Stimulated activated CD4-positive, alpha-beta T cell treated with anti-CD3 and anti-CD28 coated beads, Interleukin-12 subunit alpha, Interleukin-12 subunit beta, amount 100 ng/mL, for 24 hours (primary cell): ENCODE data around the gene COPZ1.

Experiments used
- DNase-seq, 2 experiments: peaks; one replicate each; pipeline ENCODE4 v3.0.0-alpha.2; 2020; ENCODE audit warnings: low read depth in 2 of 2

Gene COPZ1

GRCh38 chr12:54358191-54358944, 33.4 kb downstream of the COPZ1 start:
- DNase-seq: no peak

- peak; percentile 86 to 90 for DNase-seq
These were observed 34.2 kb downstream of the COPZ1 start for GRCh38 chr12:54358945-54359761.

- DNase-seq: no peak
These were observed 34.9 kb downstream of the COPZ1 start for GRCh38 chr12:54359762-54360351.

GRCh38 chr12:54360717-54361456, 36.0 kb downstream of the COPZ1 start:
- DNase-seq: peak; percentile 33 to 55

GRCh38 chr12:54363047-54363446, 38.1 kb downstream of the COPZ1 start:
- DNase-seq: no peak

GRCh38 chr12:54363618-54364017, 38.7 kb downstream of the COPZ1 start:
- no peak for DNase-seq

GRCh38 chr12:54364413-54364812, 39.5 kb downstream of the COPZ1 start, which contains the start of gene GPR84:
Gene GPR84 (minus strand): TSS chr12:54364486. CDS start chr12:54363851, 635 bp downstream.
- DNase-seq: no peak

- no peak for DNase-seq
These were observed 43.2 kb downstream of the COPZ1 start for GRCh38 chr12:54368025-54368708.

GRCh38 chr12:54368709-54369596, 44.0 kb downstream of the COPZ1 start:
- peak; percentile 72 to 93 for DNase-seq

- no peak for DNase-seq
These were observed 44.7 kb downstream of the COPZ1 start for GRCh38 chr12:54369597-54370131.

- no peak for DNase-seq
These were observed 45.3 kb downstream of the COPZ1 start for GRCh38 chr12:54370171-54370730.

GRCh38 chr12:54371328-54372112, 46.6 kb downstream of the COPZ1 start:
- DNase-seq: no peak

GRCh38 chr12:54372113-54372806, 47.3 kb downstream of the COPZ1 start:
- DNase-seq: no peak

GRCh38 chr12:54373649-54374561, 49.0 kb downstream of the COPZ1 start:
- no peak for DNase-seq

- no peak for DNase-seq
These were observed 49.8 kb downstream of the COPZ1 start for GRCh38 chr12:54374562-54375258.

- DNase-seq: no peak
These were observed 50.3 kb downstream of the COPZ1 start for GRCh38 chr12:54375259-54375579.

- no peak for DNase-seq
These were observed 51.7 kb downstream of the COPZ1 start for GRCh38 chr12:54376596-54376995.
